CD14-positive monocyte (primary cell): Measurements from ENCODE around the gene NHS. TPM values are rescaled to one million over a fixed set of nuclear protein-coding genes. Genes with fewer than 3 reads are reported as not detected.

ENCODE experiments used
- DNase-seq, 3 donors: peaks; one replicate each; pipeline ENCODE4 v3.0.0-alpha.2; 2011 to 2022
- H2AFZ ChIP-seq: 2 replicates; pipeline ENCODE4 v1.6.0; 2012; ENCODE audit warnings: mild to moderate bottlenecking, low read depth, low read length, inconsistent platforms; ENCODE audit not compliant: insufficient read depth, poor library complexity, severe bottlenecking
- H3K27ac ChIP-seq, 2 donors: 1 replicate in 1 of 2; 2 replicates in 1 of 2; pipeline ENCODE4 v1.5.1; 2012 to 2013; ENCODE audit warnings: low read length in 2 of 2, control low read depth in 1 of 2, inconsistent platforms in 1 of 2, low read depth in 1 of 2, mild to moderate bottlenecking in 1 of 2
- H3K27me3 ChIP-seq, 2 donors: one replicate each; pipeline versions ENCODE4 v1.6.0 to v1.6.1; 2011 to 2013; ENCODE audit warnings: low read length in 2 of 2; ENCODE audit not compliant: control insufficient read depth in 2 of 2, insufficient read depth in 2 of 2
- H3K36me3 ChIP-seq, 2 donors: replicated peaks in 1 of 2; 1 replicate in 1 of 2; 2 replicates in 1 of 2; pipeline versions ENCODE4 v1.5.1 to v1.6.1; 2012 to 2013; ENCODE audit warnings: low read length in 2 of 2, control low read depth in 1 of 2, inconsistent platforms in 1 of 2, mild to moderate bottlenecking in 1 of 2; ENCODE audit not compliant: insufficient read depth in 2 of 2, control insufficient read depth in 1 of 2
- H3K4me1 ChIP-seq, 2 donors: 1 replicate in 1 of 2; 2 replicates in 1 of 2; pipeline versions ENCODE4 v1.5.1 to v1.6.1; 2012 to 2013; ENCODE audit warnings: low read length in 2 of 2, control low read depth in 1 of 2, inconsistent platforms in 1 of 2, mild to moderate bottlenecking in 1 of 2, moderate library complexity in 1 of 2; ENCODE audit not compliant: insufficient read depth in 2 of 2, control insufficient read depth in 1 of 2
- H3K4me2 ChIP-seq: replicated peaks from 2 replicates; pipeline ENCODE3; 2012; ENCODE audit warnings: low read length, moderate library complexity, mild to moderate bottlenecking; ENCODE audit not compliant: poor library complexity, severe bottlenecking; ENCODE audit errors: extremely low read depth
- H3K4me3 ChIP-seq, 3 experiments: fragments of 200-600 bp in 1 of 3; sonication (generic) in 1 of 3; replicated peaks in 1 of 3; 1 replicate in 2 of 3; 2 replicates in 1 of 3; pipeline ENCODE4 v1.5.1; 2011 to 2013; ENCODE audit warnings: low read length in 3 of 3, mild to moderate bottlenecking in 3 of 3, control low read depth in 2 of 3, low read depth in 2 of 3, inconsistent platforms in 1 of 3, moderate library complexity in 1 of 3
- H3K79me2 ChIP-seq: 2 replicates; pipeline ENCODE4 v1.6.0; 2012; ENCODE audit warnings: mild to moderate bottlenecking, control low read depth, inconsistent platforms, low read length, moderate library complexity; ENCODE audit not compliant: insufficient read depth
- H3K9ac ChIP-seq: 2 replicates; pipeline ENCODE4 v1.6.0; 2017; ENCODE audit warnings: low read length, mild to moderate bottlenecking; ENCODE audit not compliant: insufficient read depth, poor library complexity, severe bottlenecking
- H3K9me3 ChIP-seq, 2 donors: replicated peaks in 1 of 2; 1 replicate in 1 of 2; 2 replicates in 1 of 2; pipeline versions ENCODE4 v1.5.1 to v1.6.1; 2012 to 2013; ENCODE audit warnings: low read length in 2 of 2, control low read depth in 1 of 2; ENCODE audit not compliant: control insufficient read depth in 1 of 2, insufficient read depth in 1 of 2
- H4K20me1 ChIP-seq: 2 replicates; pipeline ENCODE4 v1.6.0; 2012; ENCODE audit warnings: mild to moderate bottlenecking, low read length, control low read depth, moderate library complexity; ENCODE audit not compliant: insufficient read depth
- H3K27ac Mint-ChIP-seq, 7 donors: one replicate each; pipeline ENCODE4 v1.8.0; 2020; ENCODE audit warnings: mild to moderate bottlenecking in 7 of 7, mixed read lengths in 7 of 7, moderate library complexity in 6 of 7, inconsistent platforms in 2 of 7
- H3K27me3 Mint-ChIP-seq, 3 donors: one replicate each; pipeline ENCODE4 v1.8.0; 2021 to 2022; ENCODE audit warnings: low read depth in 3 of 3, mild to moderate bottlenecking in 3 of 3, mixed read lengths in 3 of 3, moderate library complexity in 3 of 3, inconsistent platforms in 1 of 3
- H3K36me3 Mint-ChIP-seq, 2 donors: one replicate each; pipeline ENCODE4 v1.8.0; 2020; ENCODE audit warnings: mixed read lengths in 2 of 2, inconsistent platforms in 1 of 2, mild to moderate bottlenecking in 1 of 2
- H3K4me1 Mint-ChIP-seq: one replicate; pipeline ENCODE4 v1.8.0; 2020; ENCODE audit warnings: mild to moderate bottlenecking, mixed read lengths
- H3K4me3 Mint-ChIP-seq, 2 donors: one replicate each; pipeline ENCODE4 v1.8.0; 2020; ENCODE audit warnings: mild to moderate bottlenecking in 2 of 2, mixed read lengths in 2 of 2, moderate library complexity in 1 of 2
- H3K9me3 Mint-ChIP-seq, 7 donors: one replicate each; pipeline ENCODE4 v1.8.0; 2020 to 2022; ENCODE audit warnings: mixed read lengths in 7 of 7, mild to moderate bottlenecking in 6 of 7, moderate library complexity in 6 of 7, inconsistent platforms in 2 of 7
- CTCF ChIP-seq: fragments of 200-600 bp; IDR thresholded peaks from one replicate; pipeline ENCODE4 v1.8.0; 2022; ENCODE audit warnings: antibody characterized with exemption, mild to moderate bottlenecking
- WGBS: methylation state at CpG from one replicate; pipeline ENCODE4 v1.1.5; 2013; ENCODE audit warnings: missing lambda C conversion rate; ENCODE audit not compliant: insufficient coverage; 5-methylcytosine and 5-hydroxymethylcytosine counted together
- intact Hi-C, 2 donors: fragments of 100-400 bp; cut with micrococcal nuclease; formaldehyde crosslinking; loops; one replicate each; pipeline versions ENCODE4 v1.15.0 to v1.15.1; 2023
- polyA plus RNA-seq, 3 donors: library from polyadenylated mRNA; depleted of rRNA in 1 of 3; unstranded in 2 of 3; stranded (reverse) in 1 of 3; fragments of 300-500 nt in 2 of 3; fragments of >200 nt in 1 of 3; fragmentation: Illumina TruSeq in 2 of 3; gene quantifications; 1 replicate in 2 of 3; 2 replicates in 1 of 3; pipeline ENCODE4 v1.2.3, GENCODE V29; 2012 to 2021

The NHS gene
- polyA plus RNA-seq, 3 donors, result 0.86 to 1.8 (median 1.3) TPM

GRCh38 chrX:17560385-17560784, 185.4 kb downstream of the NHS start:
- no peak overlapping the region for H3K4me2 ChIP-seq
- H3K9me3 Mint-ChIP-seq, result peaks cover 0 to 2% (median 0%) of the 10 kb centered on the region in 7 donors
- intact Hi-C loops, result no loop called here

DNA sequence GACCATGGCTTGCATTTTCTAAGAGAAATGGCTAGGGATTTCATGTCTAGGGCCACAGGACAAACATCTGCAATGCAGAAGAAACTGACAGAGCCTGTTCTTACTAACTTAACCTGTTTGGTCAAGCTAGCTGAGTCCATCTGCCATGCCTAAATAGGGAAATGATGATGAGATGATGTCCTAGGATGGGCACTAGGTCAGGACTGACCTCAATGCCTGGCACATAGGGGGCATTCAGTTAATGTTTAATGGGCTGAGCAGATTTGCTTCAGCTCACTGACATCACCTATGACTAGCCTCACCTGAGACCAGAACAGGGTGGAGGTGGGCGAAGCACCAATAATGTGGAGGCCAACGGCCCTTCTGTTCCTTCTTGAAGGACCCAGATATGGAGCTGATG, 188.1 kb downstream of the NHS start:
- Histone ChIP-seq H4K20me1 (no peaks in the 10 kb centered on the region), H3K9me3 (no peaks in the 10 kb centered on the region), H3K9ac (no peak overlapping the region), H3K4me3 (no peak overlapping the region), H3K36me3 (no peaks in the 10 kb centered on the region), H2AFZ (no peak overlapping the region), H3K4me1 (peaks cover 44 to 46% of the 10 kb centered on the region in 2 donors), H3K4me2 (no peak overlapping the region), H3K79me2 (no peaks in the 10 kb centered on the region), H3K27ac (no peak overlapping the region), H3K27me3 (no peaks in the 10 kb centered on the region)
- peaks cover 0 to 11% (median 2%) of the 10 kb centered on the region in 3 donors for H3K27me3 Mint-ChIP-seq
- intact Hi-C loops, result no loop called here
- whole genome bisulfite sequencing, result no CpG with 5 or more reads among the region's 2 CpGs
- no peak overlapping the region for H3K4me3 Mint-ChIP-seq
- H3K36me3 Mint-ChIP-seq, result no peaks in the 10 kb centered on the region
- no peak for DNase-seq
- H3K9me3 Mint-ChIP-seq, result peaks cover 0 to 2% (median 0%) of the 10 kb centered on the region in 7 donors
- peak overlapping the region in 1 of 7 donors; percentile 66 for H3K27ac Mint-ChIP-seq
- H3K4me1 Mint-ChIP-seq, result peaks cover 53% of the 10 kb centered on the region
- TF ChIP-seq CTCF, result no peak

More at GRCh38 chrX:17560385-17560784, 185.4 kb downstream of the NHS start:
- TF ChIP-seq CTCF, result no peak
- WGBS, result 100% methylated on average over 1 of the region's 2 CpGs
- Histone ChIP-seq H2AFZ (peak overlapping the region; percentile 25), H3K4me1 (peaks cover 36 to 41% of the 10 kb centered on the region in 2 donors), H3K79me2 (no peaks in the 10 kb centered on the region), H3K9ac (no peak overlapping the region), H3K9me3 (no peaks in the 10 kb centered on the region), H3K4me3 (no peak overlapping the region), H3K27me3 (no peaks in the 10 kb centered on the region), H3K36me3 (no peaks in the 10 kb centered on the region), H4K20me1 (no peaks in the 10 kb centered on the region), H3K27ac (no peak overlapping the region)
- Mint-ChIP-seq H3K27me3 (peaks cover 0 to 7% (median 2%) of the 10 kb centered on the region in 3 donors), H3K36me3 (no peaks in the 10 kb centered on the region), H3K4me3 (no peak overlapping the region), H3K27ac (peak overlapping the region in 2 of 7 donors; percentile 54 to 60), H3K4me1 (peaks cover 45% of the 10 kb centered on the region)
- DNase-seq, result no peak
